ENCODE results near the gene MBOAT2. TPM values are rescaled to one million over a fixed set of nuclear protein-coding genes. Genes with fewer than 3 reads are reported as not detected.
A peak's percentile ranks its signal among the peaks of the same experiment; 100 is the strongest.
"Not testable (repeated sequence)": the region's sequence is repeated elsewhere in the genome, so short reads cannot be mapped to it uniquely, and the experiment has no call there.

MBOAT2 gene, protein sequence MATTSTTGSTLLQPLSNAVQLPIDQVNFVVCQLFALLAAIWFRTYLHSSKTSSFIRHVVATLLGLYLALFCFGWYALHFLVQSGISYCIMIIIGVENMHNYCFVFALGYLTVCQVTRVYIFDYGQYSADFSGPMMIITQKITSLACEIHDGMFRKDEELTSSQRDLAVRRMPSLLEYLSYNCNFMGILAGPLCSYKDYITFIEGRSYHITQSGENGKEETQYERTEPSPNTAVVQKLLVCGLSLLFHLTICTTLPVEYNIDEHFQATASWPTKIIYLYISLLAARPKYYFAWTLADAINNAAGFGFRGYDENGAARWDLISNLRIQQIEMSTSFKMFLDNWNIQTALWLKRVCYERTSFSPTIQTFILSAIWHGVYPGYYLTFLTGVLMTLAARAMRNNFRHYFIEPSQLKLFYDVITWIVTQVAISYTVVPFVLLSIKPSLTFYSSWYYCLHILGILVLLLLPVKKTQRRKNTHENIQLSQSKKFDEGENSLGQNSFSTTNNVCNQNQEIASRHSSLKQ
- polyA plus RNA-seq (2013, experiment 1 of 2) = 21.3 TPM
- 26.0 TPM for polyA plus RNA-seq (2013, experiment 2 of 2)

DNA sequence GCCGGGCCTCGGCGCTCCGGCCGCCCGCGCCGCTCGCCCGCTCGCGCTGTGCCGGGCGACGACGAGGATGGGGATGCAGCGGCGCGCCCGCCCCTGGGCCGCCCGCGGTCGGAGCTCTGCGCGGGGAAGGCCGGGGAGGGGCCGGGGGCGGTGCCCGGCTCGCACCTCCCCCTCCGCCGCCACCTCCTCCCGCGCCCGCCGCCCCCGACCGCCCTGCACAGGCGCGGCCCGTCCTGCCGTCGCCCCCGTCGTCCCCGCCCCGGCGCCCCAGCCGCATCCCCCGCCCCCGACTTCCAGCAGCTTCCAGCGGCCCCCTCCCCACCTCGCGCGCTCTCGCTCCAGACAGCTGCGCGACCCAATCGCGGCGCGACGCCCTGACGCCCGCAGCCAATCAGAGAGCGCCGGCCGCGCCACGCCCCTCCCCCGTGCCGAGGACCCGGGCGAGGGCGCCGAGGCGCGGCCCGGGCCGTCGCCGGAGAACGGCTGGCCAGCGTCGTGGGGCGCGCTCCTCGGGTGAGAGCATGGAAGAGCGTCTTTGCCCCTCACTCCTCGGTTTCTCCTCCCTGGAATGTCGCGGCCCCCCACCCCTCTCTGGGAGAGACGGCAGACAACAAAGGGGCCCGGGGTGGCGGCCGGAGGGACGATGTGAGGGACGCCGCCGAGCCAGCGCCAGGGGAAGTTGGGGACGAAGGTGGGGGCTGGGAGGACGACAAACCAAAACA, at the start of gene MBOAT2:
Gene MBOAT2 (minus strand): TSS at position 69 of the 722 bp plus-strand sequence. CDS start 70 bp downstream, outside the sequence.
- Histone ChIP-seq H3K27me3 (ENCODE audit: insufficient read depth, low read length) (peaks cover 15% of the 10 kb centered on the region), H3K4me3 (ENCODE audit: low read length) (peak within 1 kb of the TSS; percentile 75), H3K9ac (ENCODE audit: low read depth, low read length) (peak within 1 kb of the TSS; percentile 92), H3K36me3 (ENCODE audit: insufficient read depth, low read length) (no peaks in the 10 kb centered on the region), H3K27ac (ENCODE audit: low read depth, low read length) (peak within 1 kb of the TSS; percentile 85), H3K4me1 (ENCODE audit: insufficient read depth, low read length) (peaks cover 26% of the 10 kb centered on the region), H3K9me3 (ENCODE audit: insufficient read depth, low read depth, low read length) (no peaks in the 10 kb centered on the region)
- under 1% methylated on average over 94 of the region's 104 CpGs for WGBS

DNA sequence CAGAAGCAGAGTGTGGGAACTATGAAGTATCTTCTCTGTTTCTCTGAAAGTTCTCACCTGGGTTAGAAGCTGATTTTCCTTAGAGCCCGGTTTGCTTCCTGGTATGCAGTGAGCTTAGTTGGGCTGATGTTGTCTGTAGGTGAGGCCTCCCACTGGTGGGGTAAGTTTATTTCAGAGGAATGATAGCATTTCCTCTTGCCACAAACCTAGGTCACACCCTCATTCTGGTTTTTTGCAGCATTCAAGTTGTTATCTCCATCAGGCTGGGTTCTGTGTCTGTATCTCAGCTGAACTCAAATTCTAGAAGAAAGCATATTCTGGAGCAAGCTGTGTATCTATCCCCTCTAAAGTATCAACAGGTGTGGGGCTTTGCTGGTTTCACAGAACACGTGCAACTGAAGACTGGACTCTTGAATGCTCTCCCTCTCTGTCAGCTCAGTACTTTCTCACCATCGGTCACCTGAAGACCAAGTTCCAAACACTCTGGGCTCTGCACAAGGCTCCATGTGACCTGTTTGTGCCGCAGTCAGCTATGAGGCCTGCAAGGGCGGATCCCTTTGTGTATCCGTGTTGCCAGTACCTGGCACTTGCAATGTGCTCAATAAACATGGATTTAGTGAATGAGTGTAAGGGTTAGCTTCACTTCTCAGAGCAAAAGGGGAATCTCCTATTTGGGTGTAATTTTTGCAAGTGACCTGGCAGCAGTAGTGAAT, 49.5 kb upstream of the MBOAT2 start:
- no peak overlapping the region for H3K27ac ChIP-seq (ENCODE audit: low read depth, low read length)
- H3K4me1 ChIP-seq (ENCODE audit: insufficient read depth, low read length) = no peaks in the 10 kb centered on the region

DNA sequence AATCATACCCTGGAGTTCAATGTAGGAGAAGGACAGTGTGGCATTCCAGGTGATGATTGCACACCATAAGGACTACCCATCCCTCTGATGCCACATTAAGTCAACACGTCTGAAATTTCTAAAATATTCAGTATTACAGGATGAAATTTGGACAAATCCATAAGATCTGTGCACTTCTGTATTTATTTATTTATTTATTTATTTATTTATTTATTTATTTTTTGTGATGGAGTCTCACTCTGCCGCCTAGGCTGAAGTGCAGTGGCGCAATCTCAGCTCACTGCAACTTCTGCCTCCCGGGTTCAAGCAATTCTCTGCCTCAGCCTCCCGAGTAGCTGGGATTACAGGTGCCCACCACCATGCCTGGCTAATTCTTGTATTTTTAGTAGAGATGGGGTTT, 48.0 kb upstream of the MBOAT2 start:
- H3K27me3 ChIP-seq (ENCODE audit: insufficient read depth, low read length); H3K4me3 ChIP-seq (ENCODE audit: low read length); H3K9ac ChIP-seq (ENCODE audit: low read depth, low read length); H3K9me3 ChIP-seq (ENCODE audit: insufficient read depth, low read depth, low read length); H3K4me1 ChIP-seq (ENCODE audit: insufficient read depth, low read length); H3K27ac ChIP-seq (ENCODE audit: low read depth, low read length); H3K36me3 ChIP-seq (ENCODE audit: insufficient read depth, low read length): not testable (repeated sequence)
- 90% methylated on average over 4 of the region's 5 CpGs for WGBS

More for the DNA sequence above, 49.5 kb upstream of the MBOAT2 start:
- H3K9ac ChIP-seq (ENCODE audit: low read depth, low read length) = no peak overlapping the region
- H3K27me3 ChIP-seq (ENCODE audit: insufficient read depth, low read length) = no peaks in the 10 kb centered on the region
- WGBS = 93% methylated on average over 6 of the region's 6 CpGs
- 0 out of 2 replicates have a peak, but pooled peaks cover 2% of the 10 kb centered on the region for H3K9me3 ChIP-seq (ENCODE audit: insufficient read depth, low read depth, low read length)
- H3K36me3 ChIP-seq (ENCODE audit: insufficient read depth, low read length) = no peaks in the 10 kb centered on the region
- no peak overlapping the region for H3K4me3 ChIP-seq (ENCODE audit: low read length)

DNA sequence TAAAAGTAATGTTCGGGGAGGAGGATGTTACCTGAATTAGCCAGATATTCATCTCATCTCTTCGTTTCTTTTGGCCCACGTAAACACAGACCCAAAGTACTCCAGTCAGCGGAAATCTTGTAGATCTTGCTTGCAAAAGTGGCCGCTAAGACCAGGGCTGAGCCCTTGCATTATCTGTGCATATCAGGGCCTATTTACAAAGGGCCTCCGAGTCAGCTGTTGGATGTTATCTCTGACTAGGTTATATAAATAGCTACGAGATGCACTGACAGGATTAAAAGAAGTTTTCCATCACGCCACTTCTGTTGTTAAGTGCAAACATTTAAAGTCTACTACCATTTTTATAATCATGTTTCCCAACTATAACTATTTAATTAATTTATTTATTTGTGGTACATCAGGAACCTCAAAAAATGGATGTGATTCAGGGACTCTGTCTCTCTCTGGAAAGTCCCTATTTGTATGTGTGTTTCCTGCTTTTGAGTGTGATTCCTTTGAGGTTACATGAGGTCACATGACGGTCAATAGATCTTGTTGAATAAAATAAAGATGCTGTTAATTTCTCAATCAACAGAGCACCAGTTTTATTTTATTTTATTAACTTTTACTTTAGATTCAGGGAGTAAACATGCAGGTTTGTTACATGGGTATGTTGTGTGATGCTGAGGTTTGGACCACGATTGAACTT, 46.8 kb upstream of the MBOAT2 start:
- Histone ChIP-seq H3K9me3 (ENCODE audit: insufficient read depth, low read depth, low read length) (0 out of 2 replicates have a peak, but pooled peaks cover 3% of the 10 kb centered on the region), H3K9ac (ENCODE audit: low read depth, low read length) (no peak overlapping the region), H3K27me3 (ENCODE audit: insufficient read depth, low read length) (no peaks in the 10 kb centered on the region), H3K4me1 (ENCODE audit: insufficient read depth, low read length) (no peaks in the 10 kb centered on the region), H3K27ac (ENCODE audit: low read depth, low read length) (no peak overlapping the region), H3K36me3 (ENCODE audit: insufficient read depth, low read length) (no peaks in the 10 kb centered on the region), H3K4me3 (ENCODE audit: low read length) (no peak overlapping the region)
- WGBS = 87% methylated on average over 8 of the region's 10 CpGs

DNA sequence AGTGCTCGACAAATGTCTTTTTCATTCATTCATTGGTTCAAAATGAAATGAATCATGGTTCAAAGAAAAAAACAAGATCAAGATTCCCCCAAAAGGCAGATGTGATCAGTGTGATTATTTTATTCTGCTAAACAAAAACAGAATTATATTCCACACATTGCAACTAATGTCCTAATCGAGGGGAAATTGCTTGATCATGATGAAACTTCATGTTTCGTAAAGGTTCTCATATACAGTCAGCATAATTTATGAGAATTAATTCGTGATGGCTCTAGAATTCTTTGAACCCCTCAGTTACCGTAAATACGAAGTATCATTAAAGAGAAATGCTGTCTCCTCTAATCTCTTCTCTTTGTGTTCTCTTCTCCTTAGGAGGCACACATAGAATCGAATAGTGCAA, 42.1 kb upstream of the MBOAT2 start:
- H3K9me3 ChIP-seq (ENCODE audit: insufficient read depth, low read depth, low read length) = 0 out of 2 replicates have a peak, but pooled peaks cover 3% of the 10 kb centered on the region
- H3K27ac ChIP-seq (ENCODE audit: low read depth, low read length) = no peak overlapping the region
- WGBS = 94% methylated on average over 7 of the region's 7 CpGs
- H3K9ac ChIP-seq (ENCODE audit: low read depth, low read length) = no peak overlapping the region
- H3K36me3 ChIP-seq (ENCODE audit: insufficient read depth, low read length) = no peaks in the 10 kb centered on the region
- H3K4me1 ChIP-seq (ENCODE audit: insufficient read depth, low read length) = no peaks in the 10 kb centered on the region
- no peak overlapping the region for H3K4me3 ChIP-seq (ENCODE audit: low read length)
- H3K27me3 ChIP-seq (ENCODE audit: insufficient read depth, low read length) = no peaks in the 10 kb centered on the region

DNA sequence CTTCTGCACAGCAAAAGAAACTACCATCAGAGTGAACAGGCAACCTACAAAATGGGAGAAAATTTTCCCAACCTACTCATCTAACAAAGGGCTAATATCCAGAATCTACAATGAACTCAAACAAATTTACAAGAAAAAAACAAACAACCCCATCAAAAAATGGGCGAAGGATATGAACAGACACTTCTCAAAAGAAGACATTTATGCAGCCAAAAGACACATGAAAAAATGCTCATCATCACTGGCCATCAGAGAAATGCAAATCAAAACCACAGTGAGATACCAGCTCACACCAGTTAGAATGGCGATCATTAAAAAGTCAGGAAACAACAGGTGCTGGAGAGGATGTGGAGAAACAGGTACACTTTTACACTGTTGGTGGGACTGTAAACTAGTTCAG, 40.0 kb upstream of the MBOAT2 start:
- not testable (repeated sequence) for H3K4me1 ChIP-seq (ENCODE audit: insufficient read depth, low read length); H3K4me3 ChIP-seq (ENCODE audit: low read length); H3K27me3 ChIP-seq (ENCODE audit: insufficient read depth, low read length); H3K36me3 ChIP-seq (ENCODE audit: insufficient read depth, low read length); H3K27ac ChIP-seq (ENCODE audit: low read depth, low read length); H3K9ac ChIP-seq (ENCODE audit: low read depth, low read length); H3K9me3 ChIP-seq (ENCODE audit: insufficient read depth, low read depth, low read length)
- 80% methylated on average over 1 of the region's 2 CpGs for WGBS

DNA sequence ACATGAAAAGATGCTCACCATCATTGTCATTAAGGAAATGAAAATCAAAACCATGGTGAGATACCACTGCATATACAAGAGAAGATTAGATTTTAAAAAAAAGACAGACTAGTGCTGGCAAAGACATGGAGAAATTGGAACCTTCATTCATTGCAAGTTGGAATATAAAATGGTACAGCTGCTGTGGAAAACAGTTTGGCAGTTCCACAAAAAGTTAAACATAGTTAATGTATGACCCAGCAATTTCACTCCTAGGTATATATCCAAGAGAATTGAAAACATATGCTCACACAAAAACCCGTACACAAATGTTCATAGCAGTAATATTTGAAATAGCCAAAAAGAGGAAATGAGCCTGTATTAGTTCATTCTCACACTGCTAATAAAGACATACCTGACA, 33.7 kb upstream of the MBOAT2 start:
- H3K4me1 ChIP-seq (ENCODE audit: insufficient read depth, low read length) = peaks cover 11% of the 10 kb centered on the region
- peaks cover 17% of the 10 kb centered on the region for H3K9me3 ChIP-seq (ENCODE audit: insufficient read depth, low read depth, low read length)
- H3K27ac ChIP-seq (ENCODE audit: low read depth, low read length) = no peak overlapping the region
- no peak overlapping the region for H3K4me3 ChIP-seq (ENCODE audit: low read length)
- no peak overlapping the region for H3K9ac ChIP-seq (ENCODE audit: low read depth, low read length)
- no CpG with 5 or more reads among the region's 1 CpG for WGBS
- no peaks in the 10 kb centered on the region for H3K36me3 ChIP-seq (ENCODE audit: insufficient read depth, low read length)
- H3K27me3 ChIP-seq (ENCODE audit: insufficient read depth, low read length) = no peaks in the 10 kb centered on the region

DNA sequence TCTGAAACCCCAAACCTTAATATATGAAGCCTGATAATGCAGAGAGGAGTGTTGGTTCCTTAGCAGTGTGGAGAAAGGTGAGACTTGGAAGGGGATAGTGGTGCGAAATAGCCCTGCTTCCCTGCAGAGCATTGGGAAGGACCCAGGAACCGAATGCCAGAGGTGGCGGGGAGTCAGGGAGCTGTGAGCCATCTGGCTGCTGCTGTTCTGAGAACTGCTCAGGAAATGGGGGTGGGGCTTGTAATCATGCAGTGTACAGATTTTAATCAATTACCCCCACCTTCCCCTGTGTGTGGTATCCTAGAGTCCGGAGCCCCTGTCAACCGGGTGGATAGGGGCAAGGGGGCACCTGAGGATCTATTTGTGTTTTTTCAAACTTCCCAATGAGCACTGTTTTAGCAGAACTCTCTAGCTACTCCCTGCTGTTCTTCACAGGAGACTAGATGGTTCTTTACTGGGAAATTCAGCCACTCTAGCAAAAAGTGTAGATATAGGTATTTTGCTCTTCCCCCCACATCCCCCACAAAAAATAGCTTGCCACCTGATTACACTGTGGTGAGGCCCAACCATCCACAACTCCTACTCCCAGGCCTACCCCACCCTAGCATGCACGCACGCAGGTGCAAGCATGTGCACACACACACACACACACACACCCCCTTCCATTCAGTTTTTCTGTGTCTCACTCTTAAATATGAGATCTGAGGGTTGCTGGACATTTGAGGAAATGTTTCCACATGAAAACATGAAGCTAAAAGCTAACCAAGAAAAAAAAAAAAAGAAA, 30.1 kb upstream of the MBOAT2 start:
- Histone ChIP-seq H3K27me3 (ENCODE audit: insufficient read depth, low read length) (no peaks in the 10 kb centered on the region), H3K9ac (ENCODE audit: low read depth, low read length) (no peak overlapping the region), H3K9me3 (ENCODE audit: insufficient read depth, low read depth, low read length) (peaks cover 17% of the 10 kb centered on the region), H3K36me3 (ENCODE audit: insufficient read depth, low read length) (no peaks in the 10 kb centered on the region), H3K27ac (ENCODE audit: low read depth, low read length) (no peak overlapping the region), H3K4me1 (ENCODE audit: insufficient read depth, low read length) (peaks cover 11% of the 10 kb centered on the region), H3K4me3 (ENCODE audit: low read length) (no peak overlapping the region)
- WGBS = 72% methylated on average over 7 of the region's 7 CpGs

DNA sequence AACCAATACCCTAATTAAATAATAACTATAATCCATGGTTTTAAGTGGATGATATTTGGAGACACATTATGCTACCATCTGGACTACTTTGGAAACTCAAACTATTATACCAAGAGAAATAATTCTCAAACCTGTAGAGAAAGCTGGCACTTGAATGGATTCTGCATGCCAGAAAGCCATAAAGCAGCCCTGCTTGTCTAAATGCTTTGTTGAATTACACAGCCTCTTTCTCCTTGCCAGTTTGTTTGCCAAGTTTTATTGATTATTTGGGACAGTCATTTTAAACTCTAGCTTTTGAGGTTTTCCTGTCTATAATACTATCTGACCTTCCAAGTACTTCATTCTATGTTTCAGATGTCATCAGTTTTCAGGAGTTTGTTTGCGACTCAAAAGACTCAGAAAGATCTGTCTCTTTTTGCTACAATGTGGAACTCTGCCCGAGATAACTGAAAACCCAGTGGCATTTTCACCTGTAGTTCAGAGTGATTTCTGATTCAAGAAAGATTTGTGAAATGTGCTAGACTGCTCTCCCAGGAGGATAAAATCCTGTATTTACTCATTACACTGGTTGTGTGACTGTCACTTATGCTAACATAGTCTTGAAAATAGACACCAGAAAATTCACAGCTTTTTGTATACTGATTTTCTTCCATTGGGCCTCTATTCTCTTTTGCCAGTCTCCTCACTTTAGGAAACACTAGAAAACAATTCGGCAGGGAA, 29.2 kb upstream of the MBOAT2 start:
- Histone ChIP-seq H3K9me3 (ENCODE audit: insufficient read depth, low read depth, low read length) (peaks cover 10% of the 10 kb centered on the region), H3K27me3 (ENCODE audit: insufficient read depth, low read length) (no peaks in the 10 kb centered on the region), H3K9ac (ENCODE audit: low read depth, low read length) (no peak overlapping the region), H3K4me3 (ENCODE audit: low read length) (no peak overlapping the region), H3K27ac (ENCODE audit: low read depth, low read length) (no peak overlapping the region), H3K36me3 (ENCODE audit: insufficient read depth, low read length) (no peaks in the 10 kb centered on the region), H3K4me1 (ENCODE audit: insufficient read depth, low read length) (peaks cover 11% of the 10 kb centered on the region)
- 85% methylated on average over 3 of the region's 3 CpGs for WGBS

Measured in HUES64 (cell line).